Neural crest cell (in vitro differentiated cells): ENCODE results near the gene NDRG3. TPM values are rescaled to one million over a fixed set of nuclear protein-coding genes. Genes with fewer than 3 reads are reported as not detected.

ENCODE experiments used
- DNase-seq: peaks from one replicate; pipeline ENCODE4 v3.0.0; 2021; ENCODE audit warnings: low read depth, mixed read lengths, low spot score
- H3K27ac Mint-ChIP-seq: one replicate; pipeline ENCODE4 v1.8.0; 2021; ENCODE audit warnings: mild to moderate bottlenecking, mixed read lengths; ENCODE audit not compliant: unreplicated experiment
- H3K27me3 Mint-ChIP-seq: 2 replicates; pipeline ENCODE4 v1.8.0; 2021; ENCODE audit warnings: low read depth, mild to moderate bottlenecking, mixed read lengths
- H3K36me3 Mint-ChIP-seq: 2 replicates; pipeline ENCODE4 v1.8.0; 2021; ENCODE audit warnings: low read depth, mild to moderate bottlenecking, mixed read lengths
- H3K4me1 Mint-ChIP-seq: 2 replicates; pipeline ENCODE4 v1.8.0; 2021; ENCODE audit warnings: mixed read lengths
- H3K4me3 Mint-ChIP-seq: one replicate; pipeline ENCODE4 v1.8.0; 2021; ENCODE audit warnings: mild to moderate bottlenecking, mixed read lengths
- H3K9me3 Mint-ChIP-seq: 2 replicates; pipeline ENCODE4 v1.8.0; 2021; ENCODE audit warnings: mixed read lengths
- total RNA-seq: library from RNA; stranded (reverse); gene quantifications from 2 replicates; pipeline ENCODE4 v1.2.1, GENCODE V29; 2021
- TF ChIP-seq, protein P1 (sequence below): fragments of 200-600 bp; sonication (generic); conservative IDR thresholded peaks from 2 replicates; pipeline ENCODE4 v1.5.0; 2021; ENCODE audit warnings: antibody characterized with exemption, mild to moderate bottlenecking

Gene NDRG3
- total RNA-seq, 1 donor from 2014 or later, result 34.9 TPM

DNA sequence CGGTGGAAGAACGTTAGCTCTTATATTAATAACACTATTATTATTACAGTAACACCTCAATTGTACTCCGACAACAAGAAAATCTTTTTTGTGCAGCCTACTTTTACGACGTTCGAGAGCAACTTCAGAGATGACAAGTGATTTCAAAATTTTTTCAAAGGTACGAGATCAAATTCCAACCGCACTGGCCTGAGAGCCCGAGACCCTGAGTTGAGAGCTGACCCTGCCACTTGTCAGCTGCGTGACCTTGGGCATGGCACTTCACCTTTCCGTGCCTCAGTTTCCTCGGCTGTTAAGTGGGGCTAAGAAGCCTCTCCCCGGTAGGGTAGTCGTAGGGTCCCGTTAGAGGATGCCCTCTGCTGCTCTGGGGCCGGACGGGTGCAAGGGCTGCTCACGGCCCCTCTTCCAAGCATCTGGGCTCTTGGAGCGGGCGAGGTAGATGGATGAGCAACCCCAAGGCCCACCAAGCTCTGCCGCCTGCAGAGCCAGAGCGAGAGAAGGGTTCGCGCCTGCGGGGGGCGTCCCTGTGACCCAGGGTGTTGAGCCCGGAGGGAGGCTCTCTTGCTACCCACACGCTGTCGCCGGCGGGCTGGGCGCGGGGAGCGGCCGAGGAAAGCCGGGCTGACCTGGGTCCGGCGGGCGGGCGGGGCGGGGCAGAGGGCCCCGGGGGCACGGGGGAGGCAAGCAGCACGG, 510 bp downstream of the NDRG3 start:
- peaks cover 29% of the 10 kb centered on the region for H3K4me1 Mint-ChIP-seq
- no peaks in the 10 kb centered on the region for H3K27me3 Mint-ChIP-seq

DNA sequence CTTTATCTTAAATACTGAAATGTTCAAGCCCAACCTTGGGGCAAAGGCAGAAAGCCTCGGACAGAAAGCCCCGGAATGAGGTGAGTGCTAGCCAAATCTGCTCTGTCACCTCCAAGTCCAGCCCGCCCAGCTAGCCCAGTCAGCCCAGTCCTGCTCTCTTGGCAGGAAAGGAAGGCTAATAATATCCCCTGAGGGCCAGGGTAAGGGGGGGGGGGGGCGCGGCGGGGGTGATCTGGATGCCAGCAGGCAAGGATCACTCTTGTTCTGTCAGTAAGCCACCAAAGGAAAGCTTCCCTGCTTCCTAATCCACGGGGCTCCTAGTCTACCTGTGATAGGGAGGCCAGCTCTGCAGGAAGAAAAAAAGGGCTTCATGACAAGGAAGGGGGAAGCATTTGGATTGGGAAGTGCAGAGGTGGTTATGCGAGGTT, 1.1 kb downstream of the NDRG3 start:
- H3K4me3 Mint-ChIP-seq, result peak overlapping the region; percentile 84
- H3K4me1 Mint-ChIP-seq, result peaks cover 29% of the 10 kb centered on the region
- DNase-seq, result no peak
- TF ChIP-seq, protein P1, sequence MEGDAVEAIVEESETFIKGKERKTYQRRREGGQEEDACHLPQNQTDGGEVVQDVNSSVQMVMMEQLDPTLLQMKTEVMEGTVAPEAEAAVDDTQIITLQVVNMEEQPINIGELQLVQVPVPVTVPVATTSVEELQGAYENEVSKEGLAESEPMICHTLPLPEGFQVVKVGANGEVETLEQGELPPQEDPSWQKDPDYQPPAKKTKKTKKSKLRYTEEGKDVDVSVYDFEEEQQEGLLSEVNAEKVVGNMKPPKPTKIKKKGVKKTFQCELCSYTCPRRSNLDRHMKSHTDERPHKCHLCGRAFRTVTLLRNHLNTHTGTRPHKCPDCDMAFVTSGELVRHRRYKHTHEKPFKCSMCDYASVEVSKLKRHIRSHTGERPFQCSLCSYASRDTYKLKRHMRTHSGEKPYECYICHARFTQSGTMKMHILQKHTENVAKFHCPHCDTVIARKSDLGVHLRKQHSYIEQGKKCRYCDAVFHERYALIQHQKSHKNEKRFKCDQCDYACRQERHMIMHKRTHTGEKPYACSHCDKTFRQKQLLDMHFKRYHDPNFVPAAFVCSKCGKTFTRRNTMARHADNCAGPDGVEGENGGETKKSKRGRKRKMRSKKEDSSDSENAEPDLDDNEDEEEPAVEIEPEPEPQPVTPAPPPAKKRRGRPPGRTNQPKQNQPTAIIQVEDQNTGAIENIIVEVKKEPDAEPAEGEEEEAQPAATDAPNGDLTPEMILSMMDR, result no peak
- H3K9me3 Mint-ChIP-seq, result no peaks in the 10 kb centered on the region
- no peak overlapping the region for H3K27ac Mint-ChIP-seq
- H3K36me3 Mint-ChIP-seq, result no peaks in the 10 kb centered on the region
- H3K27me3 Mint-ChIP-seq, result no peaks in the 10 kb centered on the region

More for the DNA sequence above, 510 bp downstream of the NDRG3 start:
- H3K4me3 Mint-ChIP-seq, result peak overlapping the region; percentile 84
- DNase-seq, result no peak
- H3K9me3 Mint-ChIP-seq, result no peaks in the 10 kb centered on the region
- no peaks in the 10 kb centered on the region for H3K36me3 Mint-ChIP-seq
- TF ChIP-seq, protein P1, result peak; percentile 27
- H3K27ac Mint-ChIP-seq, result no peak overlapping the region

DNA sequence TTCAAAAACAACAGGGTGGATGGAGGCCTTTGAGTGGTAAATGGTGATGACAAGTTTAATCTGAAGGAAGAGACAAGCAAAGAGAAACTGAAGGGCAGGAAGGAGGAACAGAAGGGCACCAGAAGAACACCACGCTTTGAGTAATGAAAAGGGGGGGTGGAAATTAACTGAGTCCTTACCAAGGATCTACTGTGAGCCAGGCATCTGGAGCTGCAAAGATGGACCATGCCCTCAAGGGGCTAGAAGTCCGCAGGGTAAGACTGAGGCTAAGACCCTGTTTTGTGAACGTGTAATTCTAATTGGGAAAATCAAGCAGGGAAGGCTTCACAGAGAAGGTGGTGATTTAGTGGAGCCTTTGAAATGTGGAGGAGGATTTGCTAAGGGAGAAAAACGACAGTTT, 1.6 kb downstream of the NDRG3 start:
- no peak for DNase-seq
- Mint-ChIP-seq H3K36me3 (no peaks in the 10 kb centered on the region), H3K9me3 (no peaks in the 10 kb centered on the region), H3K4me1 (peaks cover 29% of the 10 kb centered on the region), H3K27me3 (no peaks in the 10 kb centered on the region), H3K4me3 (peak overlapping the region; percentile 82), H3K27ac (no peak overlapping the region)
- TF ChIP-seq, protein P1, result no peak

DNA sequence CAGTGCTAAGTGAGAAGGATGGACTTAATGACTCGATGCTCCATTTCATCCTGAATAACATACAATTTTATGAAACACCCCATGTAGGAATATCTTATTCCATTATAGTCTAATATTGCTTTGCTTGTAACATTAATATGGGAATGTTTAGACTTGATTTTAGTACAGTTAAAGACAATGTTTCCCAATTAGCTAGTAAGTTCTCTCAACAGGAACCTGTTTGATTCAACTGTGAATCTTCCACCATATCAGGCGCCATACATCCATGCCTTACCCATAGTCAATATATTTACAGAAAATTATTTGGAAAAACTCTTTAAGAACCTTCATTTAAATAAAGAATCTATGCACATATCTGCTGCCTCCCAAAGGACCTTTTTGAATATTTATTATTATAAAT, 3.3 kb downstream of the NDRG3 start:
- Mint-ChIP-seq H3K4me3 (peak overlapping the region; percentile 0), H3K36me3 (no peaks in the 10 kb centered on the region), H3K27ac (no peak overlapping the region), H3K9me3 (no peaks in the 10 kb centered on the region), H3K27me3 (no peaks in the 10 kb centered on the region), H3K4me1 (peaks cover 29% of the 10 kb centered on the region)
- DNase-seq, result no peak
- TF ChIP-seq, protein P1, result no peak

DNA sequence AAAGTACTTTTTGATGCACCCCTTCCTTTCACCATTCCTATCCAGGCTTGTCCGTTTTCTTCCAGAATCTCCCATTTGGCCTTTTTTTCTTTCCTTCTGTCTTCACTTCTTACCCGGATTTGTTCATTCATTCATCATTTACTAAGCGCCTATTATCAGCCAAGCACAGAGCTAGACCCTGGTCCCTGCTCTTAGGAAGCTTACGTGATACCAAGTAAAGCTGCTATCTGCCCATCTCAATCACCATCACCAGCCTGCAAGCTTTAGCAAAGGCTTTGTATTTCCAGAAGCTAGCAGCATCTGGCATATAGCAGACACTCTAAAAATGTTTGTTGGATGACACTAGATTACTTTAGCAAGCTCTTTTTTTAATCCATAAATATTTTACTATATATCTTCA, 4.8 kb downstream of the NDRG3 start:
- Mint-ChIP-seq H3K4me3 (no peak overlapping the region), H3K27ac (no peak overlapping the region), H3K9me3 (no peaks in the 10 kb centered on the region), H3K4me1 (peaks cover 22% of the 10 kb centered on the region), H3K27me3 (no peaks in the 10 kb centered on the region), H3K36me3 (no peaks in the 10 kb centered on the region)
- TF ChIP-seq, protein P1, result no peak
- DNase-seq, result no peak
